SK-N-SH (cell line): ENCODE data around the gene SMIM5.

Experiments
- CTCF ChIP-seq: fragments of 200-600 bp; sonication (generic); IDR thresholded peaks from 2 replicates; pipeline ENCODE4 v1.6.1; 2017; ENCODE audit warnings: antibody characterized with exemption, mild to moderate bottlenecking, moderate library complexity
- ELF1 ChIP-seq: IDR thresholded peaks from 2 replicates; pipeline ENCODE4 v1.4.0; 2012
- EP300 ChIP-seq, 2 experiments: IDR thresholded peaks; 2 replicates each; pipeline versions ENCODE4 v1.4.0 to v1.6.1; 2012; ENCODE audit warnings: borderline replicate concordance in 1 of 2, low read depth in 1 of 2, low read length in 1 of 2
- EZH2phosphoT487 ChIP-seq: fragments of 200-600 bp; sonication (generic); IDR thresholded peaks from 2 replicates; pipeline ENCODE4 v1.6.1; 2017; ENCODE audit warnings: low read depth, mixed run types, mild to moderate bottlenecking, antibody characterized with exemption, moderate library complexity, borderline replicate concordance
- JUND ChIP-seq: IDR thresholded peaks from 2 replicates; pipeline ENCODE4 v1.4.0; 2012
- MEF2A ChIP-seq: IDR thresholded peaks from 2 replicates; pipeline ENCODE4 v1.4.0; 2012; ENCODE audit warnings: low read depth, borderline replicate concordance
- POLR2AphosphoS5 ChIP-seq: IDR thresholded peaks from 2 replicates; pipeline ENCODE4 v1.6.1; 2012; ENCODE audit warnings: low read depth, low read length
- SMC3 ChIP-seq: IDR thresholded peaks from 2 replicates; pipeline ENCODE4 v1.6.1; 2012; ENCODE audit warnings: low read depth, low read length, improper control_type of control experiment
- TAF1 ChIP-seq: IDR thresholded peaks from 2 replicates; pipeline ENCODE4 v1.6.1; 2012; ENCODE audit warnings: low read depth, mild to moderate bottlenecking, low read length, moderate library complexity, borderline replicate concordance
- USF2 ChIP-seq: fragments of 150-350 bp; IDR thresholded peaks from 2 replicates; pipeline ENCODE4 v1.6.1; 2017; ENCODE audit warnings: antibody characterized with exemption, low read length, low read depth, borderline replicate concordance
- YY1 ChIP-seq: IDR thresholded peaks from 2 replicates; pipeline ENCODE4 v1.4.0; 2012; ENCODE audit warnings: low read depth, mild to moderate bottlenecking

GRCh38 chr17:75645501-75645888 is 12.3 kb downstream of the SMIM5 start:
- no peak for TF ChIP-seq TAF1
- TF ChIP-seq POLR2AphosphoS5 = no peak
- no peak for TF ChIP-seq CTCF
- no peak for TF ChIP-seq JUND
- no peak for TF ChIP-seq MEF2A
- no peak for TF ChIP-seq YY1
- TF ChIP-seq EP300 (IDR thresholded peaks at IDR 0.05; ENCODE audit: borderline replicate concordance in 1 of 2, low read depth in 1 of 2, low read length in 1 of 2) = no peak
- TF ChIP-seq USF2 = no peak
- TF ChIP-seq EZH2phosphoT487 = no peak
- TF ChIP-seq ELF1 = no peak
- no peak for TF ChIP-seq SMC3
